T-helper 2 cell treated with Interferon-gamma antibody and Interleukin-4, amounts not matched to agents 100 ng/mL and 5 ng/mL, for 36 hours (primary cell): ENCODE measurements around the gene TIMM8B. TPM values are rescaled to one million over a fixed set of nuclear protein-coding genes. Genes with fewer than 3 reads are reported as not detected.
"Not testable (repeated sequence)": the region's sequence is repeated elsewhere in the genome, so short reads cannot be mapped to it uniquely, and the experiment has no call there.

Source experiments
- intact Hi-C: fragments of 100-400 bp; cut with micrococcal nuclease; formaldehyde crosslinking; loops from one replicate; pipeline ENCODE4 v1.15.1; 2023
- total RNA-seq: library from RNA; stranded (reverse); gene quantifications from 2 replicates; pipeline ENCODE4 v1.2.3, GENCODE V29; 2022

TIMM8B gene
- total RNA-seq, 1 donor from 2014 or later = 52.1 TPM

DNA sequence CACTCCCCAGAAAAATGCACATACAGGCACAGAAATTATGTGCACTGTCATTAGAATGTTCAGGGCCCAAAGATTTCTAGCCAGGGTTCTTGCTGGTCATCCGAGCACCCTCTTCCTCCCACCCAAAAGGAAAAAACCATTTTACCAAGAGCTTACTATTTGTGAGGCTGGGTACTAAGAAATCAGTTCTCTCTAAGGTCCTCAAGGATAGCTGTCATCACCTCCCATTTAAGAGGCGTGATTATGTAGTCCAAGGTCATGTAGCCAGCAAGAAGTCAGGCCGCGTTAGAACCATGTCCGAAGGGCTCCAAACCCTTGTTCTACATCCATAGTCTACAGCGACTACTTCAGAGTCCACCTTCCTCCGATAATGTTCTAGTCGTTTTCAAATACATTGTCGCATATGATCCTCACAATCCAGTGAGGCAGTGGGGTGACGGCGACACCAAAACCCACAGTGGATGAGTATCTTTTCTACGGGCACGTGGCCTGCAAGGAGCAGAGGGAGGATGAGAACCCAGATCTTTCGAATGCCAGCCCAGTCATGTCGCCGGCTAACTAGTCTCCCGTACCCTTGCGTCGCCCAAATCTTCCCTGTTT lies 634 bp downstream of the TIMM8B start:
- intact Hi-C loops = loop anchor here (1.0 to 5.0 kb wide), 5 partner anchors 12 to 319 kb away; partner anchors contain the start of genes CFAP68, DLAT, FDXACB1 and NKAPD1

DNA sequence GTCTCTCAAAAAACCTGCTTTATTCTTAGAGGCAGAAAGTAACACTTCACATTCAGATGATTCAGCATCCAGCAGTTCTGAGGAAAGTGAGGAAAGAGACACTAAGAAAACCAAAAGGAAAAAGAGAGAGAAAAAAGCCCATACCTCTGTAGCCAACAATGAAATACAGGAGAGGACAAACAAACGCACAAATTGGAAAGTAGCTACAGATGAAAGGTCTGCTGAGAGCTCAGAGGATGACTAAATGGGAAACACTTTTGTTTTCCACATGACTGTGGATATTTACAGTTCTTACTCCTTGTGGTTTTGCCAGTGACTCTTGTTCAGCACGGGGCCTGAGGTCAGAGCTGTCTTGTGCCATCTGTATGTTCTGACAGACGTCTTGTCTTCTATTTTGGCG lies 3.8 kb downstream of the TIMM8B start:
- intact Hi-C loops = no loop called here

GRCh38 chr11:112073941-112074811 lies 12.4 kb downstream of the TIMM8B start, which contains the start of the genes NKAPD1 and PIH1D2:
NKAPD1 (plus strand) TSS chr11:112074299; CDS start chr11:112075575, 1,276 bp downstream.
PIH1D2 (minus strand) TSS chr11:112074017; CDS start chr11:112073174, 843 bp downstream.
- intact Hi-C loops = loop anchor here (1.0 to 10.0 kb wide), 6 partner anchors 12 to 469 kb away; partner anchors contain the start of genes CFAP68, DLAT, FDXACB1 and SDHD

DNA sequence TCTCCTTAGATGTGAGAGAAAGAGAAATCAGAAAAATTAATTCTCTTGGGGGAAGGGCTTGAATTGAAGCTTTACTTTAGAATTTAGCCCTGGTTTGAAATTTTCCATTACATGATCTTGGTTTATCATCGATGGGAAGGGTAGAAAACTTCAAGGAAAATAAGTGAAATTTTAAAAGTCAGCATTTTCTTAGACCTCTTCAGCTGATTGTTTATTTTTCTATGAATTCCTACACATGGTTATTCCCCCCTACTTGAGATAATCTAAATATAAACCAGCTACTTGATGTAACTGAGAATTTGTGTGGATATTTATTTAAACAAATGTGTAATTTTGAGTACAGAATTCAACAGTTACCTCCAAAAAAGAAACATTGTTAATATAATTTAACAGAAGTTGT lies 23.6 kb downstream of the TIMM8B start:
- intact Hi-C loops = no loop called here

GRCh38 chr11:112058103-112058502 lies 28.5 kb downstream of the TIMM8B start:
- intact Hi-C loops = loop anchor here (5.0 kb wide), 1 partner anchor 36 kb away; no protein-coding TSS in a partner anchor

GRCh38 chr11:112057170-112057569 lies 29.4 kb downstream of the TIMM8B start:
- intact Hi-C loops = loop anchor here (2.0 to 5.0 kb wide), 2 partner anchors 14 to 35 kb away; no protein-coding TSS in a partner anchor

- intact Hi-C loops = no loop called here
Observed at GRCh38 chr11:112051768-112052167, 34.8 kb downstream of the TIMM8B start.

DNA sequence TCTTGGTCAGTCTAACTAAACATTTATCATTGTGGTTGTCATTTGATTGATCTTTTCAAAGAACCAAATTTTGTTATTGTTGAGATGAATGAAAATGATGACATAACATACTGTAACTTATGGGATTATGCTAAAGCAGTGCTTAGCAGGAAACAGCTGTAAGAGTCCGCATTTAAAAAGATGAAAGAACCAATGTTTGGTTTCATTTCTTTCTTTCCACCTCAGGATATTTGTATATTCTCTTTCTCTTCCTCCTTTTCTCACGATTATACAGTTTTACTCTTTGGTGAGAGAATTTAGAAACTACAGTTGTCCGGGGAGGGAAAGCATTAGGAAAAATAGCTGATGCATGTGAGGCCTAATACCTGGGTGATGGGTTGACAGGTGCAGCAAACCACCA lies 35.8 kb downstream of the TIMM8B start:
- intact Hi-C loops = no loop called here

- intact Hi-C loops = no loop called here
Observed at GRCh38 chr11:112049777-112050176, 36.8 kb downstream of the TIMM8B start.

DNA sequence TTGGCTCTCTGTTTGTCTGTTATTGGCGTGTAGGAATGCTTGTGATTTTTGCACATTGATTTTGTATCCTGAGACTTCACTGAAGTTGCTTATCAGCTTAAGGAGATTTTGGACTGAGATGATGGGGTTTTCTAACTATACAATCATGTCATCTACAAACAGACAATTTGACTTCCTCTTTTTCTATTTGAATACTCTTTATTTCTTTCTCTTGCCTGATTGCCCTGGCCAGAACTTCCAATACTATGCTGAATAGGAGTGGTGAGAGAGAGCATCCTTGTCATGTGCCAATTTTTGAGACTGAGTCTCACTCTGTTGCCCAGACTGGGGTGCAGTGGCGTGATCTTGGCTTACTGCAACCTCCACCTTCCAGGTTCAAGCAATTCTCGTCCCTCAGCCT lies 38.3 kb downstream of the TIMM8B start:
- intact Hi-C loops = not testable (repeated sequence)

DNA sequence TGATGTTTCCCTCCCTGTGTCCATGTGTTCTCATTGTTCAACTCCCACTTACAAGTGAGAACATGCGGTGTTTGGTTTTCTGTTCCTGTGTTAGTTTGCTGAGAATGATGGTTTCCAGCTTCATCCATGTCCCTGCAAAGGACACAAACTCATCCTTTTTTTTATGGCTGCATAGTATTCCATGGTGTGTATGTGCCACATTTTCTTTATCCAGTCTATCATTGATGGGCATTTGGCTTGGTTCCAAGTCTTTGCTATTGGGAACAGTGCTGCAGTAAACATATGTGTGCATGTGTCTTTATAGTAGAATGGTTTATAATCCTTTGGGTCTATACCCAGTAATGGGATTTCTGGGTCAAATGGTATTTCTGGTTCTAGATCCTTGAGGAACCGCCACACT lies 39.9 kb downstream of the TIMM8B start:
- intact Hi-C loops = not testable (repeated sequence)

DNA sequence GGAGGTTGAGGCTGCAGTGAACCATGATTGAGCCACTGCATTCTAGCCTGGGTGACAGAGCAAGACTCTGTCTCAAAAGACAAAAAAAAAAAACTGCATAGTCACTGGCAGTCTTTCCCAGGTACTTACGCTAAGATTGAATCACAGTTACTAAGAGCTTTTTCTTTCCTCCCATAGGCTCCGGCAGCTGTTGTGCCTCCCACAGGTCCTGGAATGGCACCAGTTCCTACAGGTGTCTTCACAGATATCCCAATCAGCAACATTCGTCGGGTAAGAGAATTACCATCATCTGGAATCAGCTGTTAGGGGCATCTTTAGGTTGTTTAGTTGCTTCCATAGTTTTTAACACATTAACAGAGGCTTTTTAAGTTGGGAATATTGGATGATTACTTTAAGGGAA lies 41.6 kb downstream of the TIMM8B start:
- intact Hi-C loops = no loop called here

GRCh38 chr11:112042961-112043304 lies 43.6 kb downstream of the TIMM8B start:
- intact Hi-C loops = no loop called here

DNA sequence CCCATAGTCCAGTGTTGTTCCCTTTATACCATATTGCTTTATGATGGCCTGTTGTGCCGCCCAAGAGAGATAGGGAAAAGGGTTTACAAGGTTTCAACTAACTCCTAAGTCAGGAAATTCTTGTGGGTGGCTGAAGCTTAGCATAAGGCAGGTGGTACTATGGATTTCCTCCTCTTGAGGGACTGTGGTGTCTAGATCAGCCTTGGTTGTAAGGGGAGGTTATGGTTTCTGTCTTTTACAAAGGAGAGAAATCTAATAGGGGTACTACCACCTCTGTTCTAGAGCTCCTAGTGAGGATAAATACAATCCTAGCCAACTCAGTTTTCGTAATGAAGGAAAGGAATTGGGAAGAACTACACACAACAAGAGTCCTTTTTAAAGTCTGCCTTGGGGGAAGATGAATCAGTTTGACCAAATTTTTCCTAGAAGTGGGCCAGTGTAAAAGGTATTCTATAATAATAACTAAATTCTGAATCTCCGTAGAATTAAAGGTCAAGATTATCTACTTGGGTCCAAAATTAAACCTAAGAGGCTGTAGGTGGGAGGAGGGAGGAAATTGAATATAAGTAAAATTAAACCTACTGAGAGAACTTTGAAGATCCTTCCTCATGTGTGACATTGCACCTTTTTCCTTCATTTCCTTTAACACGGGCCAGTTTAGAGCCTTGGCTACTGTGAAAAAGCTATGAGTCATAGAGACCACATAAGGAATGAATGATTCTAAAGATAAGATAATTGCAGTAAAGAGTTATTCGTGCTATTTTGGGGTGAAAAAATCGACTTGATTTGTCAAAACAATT lies 44.2 kb downstream of the TIMM8B start:
- intact Hi-C loops = no loop called here

DNA sequence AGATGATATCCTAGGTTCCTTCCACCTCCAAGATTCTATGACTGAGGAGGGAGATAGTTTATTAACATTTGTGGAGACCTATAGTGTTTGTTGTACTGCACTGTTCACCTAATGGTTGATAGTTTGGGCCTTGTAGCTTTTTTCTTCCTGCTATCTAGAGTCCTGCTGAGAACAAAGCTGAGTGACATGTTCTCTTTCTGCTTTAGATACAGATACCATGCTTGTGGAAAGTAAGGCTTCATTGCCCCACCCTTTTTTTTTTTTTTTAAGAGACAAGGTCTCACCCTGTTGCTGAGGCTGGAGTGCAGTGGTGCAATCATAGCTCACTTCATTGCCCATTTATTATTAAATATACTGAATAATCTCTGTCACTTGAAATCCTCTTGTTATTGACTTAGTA lies 49.0 kb downstream of the TIMM8B start:
- intact Hi-C loops = no loop called here

Other genes with a start within 250 kb of the TIMM8B start
- 31.0 and 31.8 TPM in 2 replicates for gene ALG9, start 215.2 kb downstream of the TIMM8B start, total RNA-seq
- gene FDXACB1, start 207.6 kb downstream of the TIMM8B start, total RNA-seq = 4.8 and 6.1 TPM in 2 replicates
- gene CFAP68, start 207.2 kb downstream of the TIMM8B start, total RNA-seq = 13.9 and 16.2 TPM in 2 replicates
- not detected in 2 replicates for gene CRYAB, start 175.0 kb downstream of the TIMM8B start, total RNA-seq
- not detected in 2 replicates for gene HSPB2, start 174.0 kb downstream of the TIMM8B start, total RNA-seq
- gene C11orf52, start 167.8 kb downstream of the TIMM8B start, total RNA-seq = 0.27 TPM in 1 of 2 replicates, not detected in the other
- 9.2 and 10.9 TPM in 2 replicates for gene DIXDC1, start 149.4 kb downstream of the TIMM8B start, total RNA-seq
- 37.3 and 41.6 TPM in 2 replicates for gene DLAT, start 61.3 kb downstream of the TIMM8B start, total RNA-seq
- gene PIH1D2, start 12.7 kb downstream of the TIMM8B start, total RNA-seq = 0.43 and 0.59 TPM in 2 replicates
- gene NKAPD1, start 12.5 kb downstream of the TIMM8B start, total RNA-seq = 19.5 and 22.8 TPM in 2 replicates
- 81.1 and 86.7 TPM in 2 replicates for gene SDHD, start 117 bp upstream of the TIMM8B start, total RNA-seq
- 1.4 TPM in 2 replicates for gene IL18, start 77.3 kb upstream of the TIMM8B start, total RNA-seq
- 0.27 TPM in 1 of 2 replicates, not detected in the other for gene TEX12, start 80.6 kb upstream of the TIMM8B start, total RNA-seq
- gene BCO2, start 88.8 kb upstream of the TIMM8B start, total RNA-seq = 1.1 and 1.4 TPM in 2 replicates
- gene PTS, start 139.7 kb upstream of the TIMM8B start, total RNA-seq = 24.4 and 27.8 TPM in 2 replicates
- gene PLET1, start 174.1 kb upstream of the TIMM8B start, total RNA-seq = not detected in 2 replicates